OCI-LY1 (cell line): Measurements from ENCODE around the gene FAM222B.
"Not testable (repeated sequence)": the region's sequence is repeated elsewhere in the genome, so short reads cannot be mapped to it uniquely, and the experiment has no call there.

Experiments
- CTCF ChIP-seq: fragments of 200-600 bp; sonication (generic), shearing (Covaris generic); IDR thresholded peaks from 2 replicates; pipeline ENCODE4 v1.5.1; 2017; ENCODE audit warnings: mild to moderate bottlenecking, antibody characterized with exemption, low read length, moderate library complexity, mixed read lengths
- EZH2 ChIP-seq: fragments of 200-600 bp; sonication (generic), shearing (Covaris generic); IDR thresholded peaks from 2 replicates; pipeline ENCODE4 v1.8.0; 2017; ENCODE audit warnings: borderline replicate concordance, mixed run types, mild to moderate bottlenecking, antibody characterized with exemption, low read length, moderate library complexity, mixed read lengths

GRCh38 chr17:28846699-28847098 is 4.1 kb upstream of the FAM222B start:
- not testable (repeated sequence) for TF ChIP-seq CTCF, EZH2
